Uterus (tissue), 4 donors: ENCODE data around the gene TLK2. TPM values are rescaled to one million over a fixed set of nuclear protein-coding genes. Genes with fewer than 3 reads are reported as not detected.
"Not testable (repeated sequence)": the region's sequence is repeated elsewhere in the genome, so short reads cannot be mapped to it uniquely, and the experiment has no call there.

ENCODE experiments used
- DNase-seq, 2 donors: peaks; one replicate each; pipeline ENCODE4 v3.0.0-alpha.2; 2019 to 2020
- H3K27ac ChIP-seq, 2 donors: fragments of 200-600 bp; sonication (generic); 1 replicate in 1 of 2; 2 replicates in 1 of 2; pipeline ENCODE4 v1.5.1; 2016 to 2018
- H3K27me3 ChIP-seq, 2 donors: fragments of 200-600 bp; sonication (generic); one replicate each; pipeline ENCODE4 v1.5.1; 2018 to 2019; ENCODE audit warnings: control low read depth in 1 of 2
- H3K36me3 ChIP-seq, 2 donors: fragments of 200-600 bp; sonication (generic); one replicate each; pipeline ENCODE4 v1.5.1; 2019; ENCODE audit warnings: control low read depth in 1 of 2
- H3K4me1 ChIP-seq, 2 donors: fragments of 200-600 bp; sonication (generic); one replicate each; pipeline ENCODE4 v1.5.1; 2018 to 2019; ENCODE audit warnings: control low read depth in 1 of 2
- H3K4me3 ChIP-seq, 2 donors: fragments of 200-600 bp; sonication (generic); 1 replicate in 1 of 2; 2 replicates in 1 of 2; pipeline ENCODE4 v1.5.1; 2018 to 2019; ENCODE audit warnings: mild to moderate bottlenecking in 1 of 2
- H3K9me3 ChIP-seq, 2 donors: fragments of 200-600 bp; sonication (generic); one replicate each; pipeline ENCODE4 v1.5.1; 2019; ENCODE audit warnings: control low read depth in 1 of 2
- CTCF ChIP-seq, 4 experiments: fragments of 200-600 bp in 2 of 4; fragments of 450-650 bp in 2 of 4; sonication (generic) in 2 of 4; IDR thresholded peaks; one replicate each; pipeline ENCODE4 v1.5.1; 2016 to 2019; ENCODE audit warnings: antibody characterized with exemption in 4 of 4, mild to moderate bottlenecking in 2 of 4, moderate library complexity in 1 of 4
- POLR2A ChIP-seq, 2 donors: fragments of 450-650 bp; IDR thresholded peaks; one replicate each; pipeline ENCODE4 v1.6.1; 2016; ENCODE audit warnings: antibody characterized with exemption in 2 of 2, mild to moderate bottlenecking in 1 of 2, moderate library complexity in 1 of 2
- intact Hi-C: fragments of 100-400 bp; cut with DNase I; formaldehyde crosslinking; loops from one replicate; pipeline ENCODE4 v1.15.1; 2023; ENCODE audit warnings: low total_unique reads
- total RNA-seq, 4 donors: library from RNA; depleted of rRNA in 3 of 4; stranded (reverse); fragments of >200 nt in 3 of 4; gene quantifications; one replicate each; pipeline versions ENCODE4 v1.1.0 to v1.2.4, GENCODE V29; 2014 to 2023
- donor health status: DM: yes; HTN: yes; CAD: no.

The TLK2 gene
- total RNA-seq = 100 to 1,000 TPM in 1 of 4 donors, 10 to 100 TPM in 3; 13.6 to 120 (median 50.0) TPM

- TF ChIP-seq POLR2A (IDR thresholded peaks at IDR 0.05) = peak in 1 of 2 donors; percentile 46
- TF ChIP-seq CTCF (IDR thresholded peaks at IDR 0.05) = no peak
- Histone ChIP-seq H3K4me3 (peak within 1 kb of the TSS; percentile 41 to 94), H3K4me1 (peaks cover 0 to 4% of the 10 kb centered on the region in 2 donors), H3K36me3 (no peaks in the 10 kb centered on the region), H3K27ac (peak within 1 kb of the TSS; percentile 97 to 99), H3K27me3 (no peaks in the 10 kb centered on the region), H3K9me3 (no peaks in the 10 kb centered on the region)
- peak; percentile 82 for DNase-seq
- intact Hi-C loops = no loop called here
Observed at GRCh38 chr17:62478424-62478879, at the start of gene TLK2. TSS of gene TLK2 (plus strand) at chr17:62478825. CDS start at chr17:62481126, 2,301 bp downstream.

- H3K27me3 ChIP-seq, H3K4me1 ChIP-seq, H3K9me3 ChIP-seq, H3K27ac ChIP-seq, DNase-seq, H3K36me3 ChIP-seq, intact Hi-C loops, H3K4me3 ChIP-seq: not testable (repeated sequence)
Observed at GRCh38 chr17:62435251-62435650, 43.4 kb upstream of the TLK2 start.

GRCh38 chr17:62441181-62441580, 37.4 kb upstream of the TLK2 start:
- H3K27ac ChIP-seq, DNase-seq, H3K9me3 ChIP-seq, H3K27me3 ChIP-seq, H3K36me3 ChIP-seq, intact Hi-C loops, H3K4me3 ChIP-seq, H3K4me1 ChIP-seq: not testable (repeated sequence)

- no peaks in the 10 kb centered on the region for H3K36me3 ChIP-seq
- intact Hi-C loops = no loop called here
Observed at GRCh38 chr17:62444063-62444462, 34.6 kb upstream of the TLK2 start.

GRCh38 chr17:62445791-62446190, 32.8 kb upstream of the TLK2 start:
- H3K9me3 ChIP-seq, intact Hi-C loops, H3K27ac ChIP-seq, H3K36me3 ChIP-seq, DNase-seq, H3K4me3 ChIP-seq, H3K4me1 ChIP-seq, H3K27me3 ChIP-seq: not testable (repeated sequence)

More at GRCh38 chr17:62444063-62444462, 34.6 kb upstream of the TLK2 start:
- no peak for DNase-seq
- H3K27ac ChIP-seq = no peak overlapping the region
- H3K4me1 ChIP-seq = no peaks in the 10 kb centered on the region
- no peaks in the 10 kb centered on the region for H3K9me3 ChIP-seq
- no peaks in the 10 kb centered on the region for H3K27me3 ChIP-seq
- TF ChIP-seq POLR2A (IDR thresholded peaks at IDR 0.05) (no peak), CTCF (IDR thresholded peaks at IDR 0.05) (no peak)
- H3K4me3 ChIP-seq = no peak overlapping the region

- DNase-seq, H3K27me3 ChIP-seq, intact Hi-C loops, H3K9me3 ChIP-seq, H3K4me3 ChIP-seq, H3K4me1 ChIP-seq, H3K27ac ChIP-seq, H3K36me3 ChIP-seq: not testable (repeated sequence)
Observed at GRCh38 chr17:62452195-62452594, 26.4 kb upstream of the TLK2 start.

- H3K9me3 ChIP-seq, H3K4me1 ChIP-seq, DNase-seq, H3K27ac ChIP-seq, H3K36me3 ChIP-seq, H3K27me3 ChIP-seq, intact Hi-C loops, H3K4me3 ChIP-seq: not testable (repeated sequence)
Observed at GRCh38 chr17:62453041-62453440, 25.6 kb upstream of the TLK2 start.

GRCh38 chr17:62453656-62454055, 25.0 kb upstream of the TLK2 start:
- H3K36me3 ChIP-seq, H3K9me3 ChIP-seq, H3K27me3 ChIP-seq, H3K4me3 ChIP-seq, H3K4me1 ChIP-seq, intact Hi-C loops, H3K27ac ChIP-seq, DNase-seq: not testable (repeated sequence)

GRCh38 chr17:62454111-62454510, 24.5 kb upstream of the TLK2 start:
- H3K4me1 ChIP-seq, H3K27me3 ChIP-seq, H3K4me3 ChIP-seq, intact Hi-C loops, DNase-seq, H3K36me3 ChIP-seq, H3K27ac ChIP-seq, H3K9me3 ChIP-seq: not testable (repeated sequence)
